Activated CD4-positive, alpha-beta T cell treated with anti-CD3 and anti-CD28 coated beads, Interleukin-2, amount 50 U/mL, for 16 hours (primary cell): ENCODE results near the gene CSTF2T.

Experiments
- DNase-seq: peaks from one replicate; pipeline ENCODE4 v3.0.0-alpha.2; 2020

The CSTF2T gene, protein sequence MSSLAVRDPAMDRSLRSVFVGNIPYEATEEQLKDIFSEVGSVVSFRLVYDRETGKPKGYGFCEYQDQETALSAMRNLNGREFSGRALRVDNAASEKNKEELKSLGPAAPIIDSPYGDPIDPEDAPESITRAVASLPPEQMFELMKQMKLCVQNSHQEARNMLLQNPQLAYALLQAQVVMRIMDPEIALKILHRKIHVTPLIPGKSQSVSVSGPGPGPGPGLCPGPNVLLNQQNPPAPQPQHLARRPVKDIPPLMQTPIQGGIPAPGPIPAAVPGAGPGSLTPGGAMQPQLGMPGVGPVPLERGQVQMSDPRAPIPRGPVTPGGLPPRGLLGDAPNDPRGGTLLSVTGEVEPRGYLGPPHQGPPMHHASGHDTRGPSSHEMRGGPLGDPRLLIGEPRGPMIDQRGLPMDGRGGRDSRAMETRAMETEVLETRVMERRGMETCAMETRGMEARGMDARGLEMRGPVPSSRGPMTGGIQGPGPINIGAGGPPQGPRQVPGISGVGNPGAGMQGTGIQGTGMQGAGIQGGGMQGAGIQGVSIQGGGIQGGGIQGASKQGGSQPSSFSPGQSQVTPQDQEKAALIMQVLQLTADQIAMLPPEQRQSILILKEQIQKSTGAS

DNA sequence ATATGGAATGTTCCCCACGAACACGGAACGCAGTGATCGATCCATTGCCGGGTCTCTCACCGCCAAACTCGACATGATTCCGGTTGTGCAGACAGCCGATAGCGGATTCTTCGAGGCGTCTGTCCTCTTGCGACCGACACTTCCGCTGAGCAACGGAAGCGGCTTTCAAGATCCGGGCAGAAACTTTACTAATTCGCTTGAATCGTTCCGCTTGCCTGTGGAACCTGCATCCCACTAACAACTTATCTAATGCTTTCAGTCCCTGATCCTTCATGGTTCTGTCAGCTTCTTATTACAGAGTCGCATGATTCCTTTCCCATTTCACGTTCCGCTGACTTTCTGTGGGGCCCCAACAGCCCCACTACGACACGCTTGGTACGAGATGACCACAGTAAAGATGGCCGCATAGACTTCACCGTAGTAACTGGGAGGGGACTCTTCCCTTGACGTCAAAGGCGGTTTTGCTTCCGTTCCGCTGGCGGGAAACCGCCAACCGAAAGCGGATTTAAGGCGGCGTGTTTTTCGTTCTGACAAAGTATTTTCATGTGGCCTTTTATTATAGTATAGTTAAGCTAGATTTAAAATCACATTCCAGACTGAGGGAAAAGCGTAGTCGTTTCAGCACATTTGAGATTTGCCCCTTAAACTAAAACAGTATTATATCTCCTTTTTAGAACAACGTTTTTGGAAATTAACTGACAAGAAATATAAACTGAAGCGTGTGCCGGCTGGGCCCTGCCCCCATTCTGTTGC, at the start of gene CSTF2T:
TSS of gene CSTF2T (minus strand) at position 121 of the 753 bp plus-strand sequence. CDS start at position 75, 46 bp downstream.
- DNase-seq: peak; percentile 95

- no peak for DNase-seq
These were observed 49.6 kb upstream of the CSTF2T start for GRCh38 chr10:51748959-51749358.

DNA sequence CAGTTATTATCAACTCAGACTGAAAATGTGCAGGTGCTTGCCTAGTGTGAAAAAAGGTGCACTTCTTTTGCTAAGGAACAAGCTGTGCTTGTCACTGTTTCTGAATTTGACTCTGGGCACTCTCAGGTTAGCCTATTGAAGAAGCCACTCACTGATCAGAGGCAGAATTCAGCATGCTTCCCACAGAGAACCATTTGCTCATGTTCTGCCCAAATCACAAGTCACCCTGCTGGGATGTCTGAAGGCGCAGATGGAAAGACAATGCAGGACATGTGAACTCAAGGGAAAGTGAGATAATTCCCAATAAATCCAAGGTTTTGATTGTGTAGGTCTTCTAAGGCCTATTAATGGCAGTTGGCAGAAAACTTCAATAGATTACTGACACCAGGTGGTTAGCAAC, 47.8 kb upstream of the CSTF2T start:
- no peak for DNase-seq

GRCh38 chr10:51745397-51745796, 46.0 kb upstream of the CSTF2T start:
- DNase-seq: no peak

- no peak for DNase-seq
These were observed 45.0 kb upstream of the CSTF2T start for GRCh38 chr10:51744235-51745000.

DNA sequence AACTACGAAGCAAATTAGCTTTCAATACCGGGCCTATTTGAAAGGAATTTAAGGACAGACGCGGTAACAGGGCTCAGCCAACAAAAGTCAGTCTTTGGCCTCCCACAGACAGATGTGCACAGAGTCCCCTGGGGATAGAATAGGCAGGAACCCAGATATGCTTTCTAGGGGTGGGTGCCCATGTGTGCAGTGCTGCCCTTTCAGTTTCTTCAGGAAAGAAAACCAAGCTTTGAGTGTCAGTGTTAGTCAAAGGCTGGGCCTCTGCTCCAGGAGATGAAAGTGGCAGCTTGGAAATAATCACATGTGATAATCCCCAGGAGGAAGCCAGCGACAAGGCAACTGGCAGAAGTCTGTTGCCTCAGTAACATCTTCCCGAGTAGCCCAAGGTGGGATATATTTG, 43.8 kb upstream of the CSTF2T start:
- no peak for DNase-seq

- no peak for DNase-seq
These were observed 33.7 kb upstream of the CSTF2T start for GRCh38 chr10:51733057-51733456.

DNA sequence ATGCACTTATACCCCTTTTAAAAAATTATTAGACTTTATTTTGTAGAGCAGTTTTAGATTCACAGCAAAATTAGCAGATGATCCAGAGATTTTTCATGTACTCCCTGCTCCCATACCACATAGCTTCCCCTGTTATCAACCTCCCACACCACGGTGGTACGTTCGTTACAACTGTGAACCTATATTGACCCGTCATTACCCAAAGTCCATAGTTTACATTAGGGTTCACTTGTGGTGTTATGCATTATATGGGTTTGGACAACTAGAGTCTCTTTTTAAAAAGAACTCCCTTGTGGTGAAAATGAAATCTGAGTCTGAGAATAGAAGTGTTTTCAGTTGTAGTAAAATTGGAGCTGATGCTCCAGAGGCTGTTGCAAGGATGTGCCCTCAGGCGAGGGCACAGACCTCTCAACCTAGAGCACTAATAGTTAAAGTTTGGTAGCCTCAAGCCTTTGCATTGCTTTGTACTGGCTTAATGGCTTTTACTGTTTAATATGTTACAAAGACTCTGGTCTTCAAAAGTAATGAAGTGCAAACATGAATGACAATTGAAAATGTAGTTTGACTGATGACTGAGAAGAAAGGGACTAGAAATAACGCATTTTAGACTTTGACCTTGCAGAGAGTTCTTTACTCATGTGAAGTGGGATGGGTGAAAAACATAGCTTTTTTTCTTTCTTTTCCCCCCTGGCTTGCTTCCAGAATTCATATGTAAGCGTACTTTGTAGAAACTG, 30.6 kb upstream of the CSTF2T start:
- DNase-seq: no peak

DNA sequence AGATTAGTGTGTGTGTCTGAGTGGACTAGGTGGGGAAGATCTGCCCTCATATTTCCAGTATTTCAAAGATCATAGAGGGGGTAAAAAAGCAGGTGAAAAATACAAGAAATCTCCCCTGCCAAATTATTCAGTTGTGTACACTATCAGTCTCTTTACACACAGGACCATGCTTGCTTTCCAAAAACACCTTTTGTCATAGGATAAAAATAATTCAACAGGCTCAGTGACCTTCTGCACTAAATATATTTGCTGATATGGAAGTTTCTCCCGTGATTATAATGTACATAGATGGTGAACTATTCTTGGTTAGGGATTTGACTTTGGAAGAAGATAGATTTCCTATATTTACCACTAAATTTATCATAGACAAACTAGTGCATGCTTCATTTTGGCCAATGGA, 24.6 kb upstream of the CSTF2T start:
- DNase-seq: no peak

- no peak for DNase-seq
These were observed 19.5 kb upstream of the CSTF2T start for GRCh38 chr10:51718804-51719291.

DNA sequence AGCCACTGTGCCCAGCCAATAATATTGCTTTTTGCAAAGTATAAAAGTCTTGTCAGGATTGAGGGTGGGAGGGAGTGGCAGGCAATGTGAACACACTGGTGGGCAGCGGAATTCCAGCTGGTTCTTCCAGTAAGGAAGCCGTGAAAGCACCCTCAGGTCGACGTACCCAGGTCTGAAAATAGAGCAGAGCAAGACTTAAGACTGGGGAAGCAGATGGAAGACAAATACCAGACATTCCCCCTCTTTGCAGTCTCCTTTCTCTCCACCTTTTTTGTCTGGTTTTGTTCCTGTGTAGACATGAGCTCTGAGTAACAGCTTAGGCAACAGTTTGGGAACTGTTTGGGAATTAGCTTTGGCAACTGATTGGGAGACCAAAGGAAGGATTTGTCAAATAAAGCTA, 17.6 kb upstream of the CSTF2T start:
- DNase-seq: no peak

DNA sequence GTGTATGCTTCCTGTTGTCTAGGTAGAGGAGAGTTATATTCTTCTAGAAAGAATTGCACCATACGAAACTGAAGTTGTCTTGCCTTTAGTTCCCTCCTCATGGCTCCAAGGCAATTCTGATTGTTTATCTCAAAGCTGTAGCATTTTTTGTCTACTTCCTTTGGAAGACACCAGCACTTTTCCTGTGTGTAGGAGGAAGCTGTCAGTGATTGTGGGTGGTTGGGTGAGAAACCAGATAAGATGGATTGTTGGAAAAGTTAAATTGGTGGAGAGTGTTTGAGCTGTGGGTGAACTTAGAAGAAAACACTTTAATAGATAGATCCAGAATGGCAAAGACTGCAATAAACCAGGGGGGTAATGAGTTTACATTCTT, 12.1 kb upstream of the CSTF2T start:
- no peak for DNase-seq

GRCh38 chr10:51709324-51709972, 10.1 kb upstream of the CSTF2T start:
- DNase-seq: no peak

DNA sequence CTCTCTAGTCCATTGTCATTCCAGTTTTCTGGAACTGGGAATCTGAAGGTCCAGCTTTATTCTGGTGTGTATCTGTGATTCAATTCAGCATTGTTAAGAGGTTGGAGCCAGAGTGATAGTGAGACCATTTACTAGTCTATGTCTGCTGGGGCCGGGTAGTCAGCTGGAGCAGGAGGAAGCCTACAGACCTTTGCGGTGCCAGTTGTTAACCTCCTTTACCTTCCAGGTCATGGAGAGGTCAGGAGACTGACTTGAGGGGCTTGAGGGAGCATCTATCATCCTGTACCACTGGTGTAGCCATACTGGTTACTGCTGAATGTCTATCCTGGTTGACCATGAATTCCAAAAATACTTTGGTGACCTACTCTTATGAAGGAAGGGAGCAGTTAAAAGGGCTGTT, 9.2 kb upstream of the CSTF2T start:
- DNase-seq: no peak

- DNase-seq: no peak
These were observed 8.5 kb upstream of the CSTF2T start for GRCh38 chr10:51707821-51708424.

GRCh38 chr10:51707392-51707791, 8.0 kb upstream of the CSTF2T start:
- no peak for DNase-seq

GRCh38 chr10:51706225-51706624, 6.8 kb upstream of the CSTF2T start:
- no peak for DNase-seq

- DNase-seq: no peak
These were observed 6.4 kb upstream of the CSTF2T start for GRCh38 chr10:51705774-51706173.

DNA sequence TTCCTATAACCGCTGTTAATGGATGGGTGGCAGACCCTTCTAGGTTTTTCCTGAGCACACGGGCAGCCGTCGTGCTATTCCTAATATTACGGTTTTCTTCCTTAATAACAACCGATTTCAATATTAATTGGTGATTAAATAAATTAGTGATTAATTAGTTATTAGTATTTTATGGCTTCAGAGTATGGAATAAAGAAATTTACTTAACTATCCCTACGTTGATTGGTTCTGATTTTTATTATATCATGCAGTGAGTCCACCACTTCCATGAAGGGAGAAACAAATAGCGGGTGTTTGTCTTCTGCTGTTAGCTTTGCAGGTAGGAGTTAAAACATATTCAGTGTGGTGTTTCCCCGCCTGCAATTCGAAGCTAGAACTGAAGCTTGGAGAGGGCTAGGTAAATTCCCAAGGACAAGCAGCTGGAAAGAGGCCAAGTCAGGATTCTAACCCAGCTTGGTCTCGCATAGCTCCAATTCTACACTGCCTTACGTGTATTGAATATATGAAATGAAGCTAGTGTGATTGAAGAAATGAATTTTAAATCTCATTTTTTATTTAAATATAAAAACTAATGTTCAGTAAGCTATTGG, 928 bp upstream of the CSTF2T start:
- DNase-seq: no peak

DNA sequence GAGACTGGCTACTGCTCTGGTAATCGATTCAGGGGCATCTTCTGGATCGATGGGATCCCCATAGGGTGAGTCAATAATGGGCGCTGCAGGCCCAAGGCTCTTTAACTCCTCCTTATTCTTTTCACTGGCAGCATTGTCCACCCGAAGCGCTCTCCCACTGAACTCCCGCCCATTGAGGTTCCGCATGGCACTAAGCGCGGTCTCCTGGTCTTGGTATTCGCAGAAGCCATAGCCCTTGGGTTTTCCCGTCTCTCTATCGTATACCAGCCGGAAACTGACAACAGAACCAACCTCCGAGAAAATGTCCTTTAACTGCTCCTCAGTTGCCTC, 285 bp downstream of the CSTF2T start:
- no peak for DNase-seq

DNA sequence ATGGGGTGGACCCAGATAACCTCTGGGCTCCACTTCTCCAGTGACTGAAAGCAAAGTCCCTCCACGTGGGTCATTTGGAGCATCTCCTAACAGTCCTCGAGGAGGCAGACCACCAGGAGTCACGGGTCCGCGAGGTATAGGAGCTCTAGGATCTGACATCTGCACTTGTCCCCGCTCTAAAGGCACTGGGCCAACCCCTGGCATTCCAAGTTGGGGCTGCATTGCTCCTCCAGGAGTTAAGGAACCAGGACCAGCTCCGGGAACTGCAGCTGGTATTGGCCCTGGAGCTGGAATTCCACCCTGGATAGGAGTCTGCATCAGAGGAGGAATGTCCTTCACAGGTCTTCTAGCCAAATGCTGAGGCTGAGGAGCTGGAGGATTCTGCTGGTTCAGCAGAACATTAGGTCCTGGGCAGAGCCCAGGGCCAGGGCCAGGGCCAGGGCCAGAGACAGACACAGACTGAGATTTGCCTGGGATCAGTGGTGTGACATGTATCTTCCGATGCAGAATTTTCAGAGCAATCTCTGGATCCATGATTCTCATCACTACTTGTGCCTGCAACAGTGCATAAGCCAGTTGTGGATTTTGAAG, 827 bp downstream of the CSTF2T start:
- DNase-seq: no peak
